ENCODE measurements around the gene SESN2.

The SESN2 gene

DNA sequence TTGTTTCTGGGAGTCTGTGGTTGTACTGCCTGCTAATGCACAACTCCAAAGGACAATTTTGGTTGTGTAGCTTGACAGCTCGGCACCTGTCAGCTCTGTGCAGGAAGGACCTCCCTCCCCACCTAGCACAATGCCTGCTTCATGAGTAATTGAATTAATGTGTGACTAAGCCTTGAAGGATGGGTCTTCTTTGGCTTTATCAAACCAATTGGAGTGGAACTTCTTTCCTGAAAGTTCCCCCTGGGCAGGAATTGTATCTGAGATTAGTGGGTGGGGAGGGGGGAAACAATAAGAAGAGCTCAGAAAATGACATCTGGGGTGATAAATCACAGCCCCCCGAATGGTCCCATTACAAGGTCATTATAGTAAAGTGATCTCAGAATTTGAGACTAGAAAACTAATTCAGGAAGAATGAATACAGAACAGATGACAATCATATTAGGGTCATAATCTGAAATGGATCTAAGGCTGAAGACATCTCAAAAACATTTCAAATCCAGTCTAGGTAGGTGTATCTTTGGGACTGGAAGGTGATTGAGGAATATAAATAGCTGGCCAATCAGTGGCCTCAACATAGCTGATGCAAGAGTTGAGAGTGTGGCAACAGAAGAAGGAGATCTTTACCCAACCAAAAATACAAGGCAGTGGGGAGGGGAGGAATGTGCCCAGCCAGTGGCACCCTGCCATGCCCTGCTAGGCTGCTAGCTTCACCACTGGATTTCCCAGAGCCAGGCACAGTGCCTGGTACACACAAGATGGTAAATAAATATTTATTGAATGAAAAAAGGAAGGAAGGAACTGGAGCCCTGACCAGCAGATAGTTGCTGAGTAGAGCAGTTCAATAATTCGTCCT, 10.1 kb upstream of the SESN2 start:
- no peak for DNase-seq (ENCODE audit: low read depth in 1 of 2, low spot score in 1 of 2)

DNA sequence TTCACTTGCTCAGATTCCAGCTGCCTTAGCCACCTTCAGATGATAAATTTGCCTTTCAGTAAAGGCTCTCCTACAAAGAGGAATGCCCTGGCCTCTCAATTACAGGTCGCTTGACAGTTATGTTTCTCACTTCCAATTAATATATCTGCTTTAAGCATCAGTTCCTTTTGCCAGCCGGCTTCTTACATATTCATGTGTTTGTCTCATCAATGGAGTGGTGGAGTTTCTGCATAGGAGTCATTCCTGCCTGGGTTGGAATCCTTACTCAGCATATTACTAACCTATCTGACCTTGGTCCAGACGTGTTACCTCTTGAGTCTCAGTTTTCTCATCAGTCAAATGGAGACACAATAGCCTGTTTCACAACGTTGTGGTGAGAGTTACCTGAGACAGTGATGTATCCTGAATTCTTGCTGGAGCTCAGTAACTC, 9.4 kb upstream of the SESN2 start:
- no peak for DNase-seq (ENCODE audit: low read depth in 1 of 2, low spot score in 1 of 2)

DNA sequence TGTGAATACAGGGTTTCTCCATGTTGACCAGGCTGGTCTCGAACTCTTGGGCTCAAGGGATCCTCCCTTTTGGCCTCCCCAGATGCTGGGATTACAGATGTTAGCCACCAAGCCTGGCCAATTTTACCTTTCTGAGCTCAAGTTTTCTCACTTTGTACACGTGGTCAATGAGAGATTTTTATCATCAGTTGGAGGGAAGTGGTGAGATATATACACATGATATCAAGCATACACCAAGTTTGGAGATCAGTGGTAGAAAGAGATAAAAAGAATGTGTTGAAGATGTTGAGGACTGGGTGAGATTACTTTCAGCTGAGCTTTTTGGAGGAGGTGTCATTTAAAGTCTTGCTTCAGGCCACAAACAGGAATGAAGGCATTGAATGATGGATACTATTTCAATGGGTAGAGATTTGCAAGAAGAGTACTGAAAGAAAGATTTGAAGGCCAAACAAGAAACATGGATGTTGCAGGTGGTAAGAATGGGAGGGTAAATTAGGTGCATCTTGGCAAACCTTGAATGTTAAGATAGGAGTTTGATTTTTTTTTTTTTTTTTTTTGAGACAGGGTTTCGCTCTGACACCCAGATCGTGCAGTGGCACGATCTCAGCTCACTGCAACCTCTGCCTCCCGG, 3.0 kb upstream of the SESN2 start:
- no peak for DNase-seq (ENCODE audit: low read depth in 1 of 2, low spot score in 1 of 2)

DNA sequence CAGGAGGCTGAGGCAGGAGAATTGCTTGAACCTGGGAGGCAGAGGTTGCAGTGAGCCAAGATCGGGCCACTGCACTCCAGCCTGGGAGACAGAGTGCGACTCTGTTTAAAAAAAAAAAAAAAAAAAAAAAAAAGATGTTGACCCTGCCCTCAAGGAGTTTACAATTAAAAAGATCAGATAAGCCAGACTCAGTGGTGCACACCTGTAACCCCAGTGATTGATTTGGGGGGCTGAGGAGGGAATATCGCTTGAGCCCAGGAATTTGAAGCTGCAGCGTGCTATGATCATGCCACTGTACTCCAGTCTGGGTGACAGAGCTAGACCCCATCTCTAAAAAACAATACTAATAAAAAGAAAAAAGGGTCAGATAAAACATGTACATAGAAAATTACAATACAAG, 1.6 kb upstream of the SESN2 start:
- no peak for DNase-seq (ENCODE audit: low read depth in 1 of 2, low spot score in 1 of 2)

DNA sequence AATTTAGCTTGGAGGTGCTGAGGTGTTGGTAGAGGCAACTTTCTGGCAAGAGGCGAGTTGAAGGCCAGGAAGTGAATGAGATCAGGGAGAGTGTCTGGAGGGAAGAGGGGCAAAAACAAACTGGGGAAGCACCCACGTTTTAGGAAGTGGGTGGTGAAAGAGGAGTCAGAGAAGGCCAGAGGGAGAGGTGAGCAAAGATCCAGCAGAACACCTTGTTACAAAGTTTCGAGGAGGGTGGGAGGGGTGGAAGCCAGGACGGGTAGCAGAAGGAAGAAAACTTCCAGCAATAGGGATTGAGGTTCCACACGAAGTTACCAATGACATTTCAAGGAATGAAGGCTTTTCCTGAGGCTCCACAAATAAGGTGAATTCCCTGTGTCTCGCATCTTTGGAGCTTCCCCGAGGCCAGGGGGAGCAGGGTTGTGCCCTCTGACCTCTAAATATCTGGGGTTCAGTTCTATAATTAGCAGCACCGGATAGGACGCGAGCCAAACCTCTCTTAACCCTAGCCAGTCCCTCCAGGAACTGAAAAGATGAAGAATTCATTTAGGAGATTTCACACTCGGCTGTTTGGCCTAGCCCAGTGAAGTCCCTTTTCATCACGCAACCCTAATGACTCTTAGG, 578 bp upstream of the SESN2 start:
- DNase-seq (ENCODE audit: low read depth in 1 of 2, low spot score in 1 of 2) = no peak

DNA sequence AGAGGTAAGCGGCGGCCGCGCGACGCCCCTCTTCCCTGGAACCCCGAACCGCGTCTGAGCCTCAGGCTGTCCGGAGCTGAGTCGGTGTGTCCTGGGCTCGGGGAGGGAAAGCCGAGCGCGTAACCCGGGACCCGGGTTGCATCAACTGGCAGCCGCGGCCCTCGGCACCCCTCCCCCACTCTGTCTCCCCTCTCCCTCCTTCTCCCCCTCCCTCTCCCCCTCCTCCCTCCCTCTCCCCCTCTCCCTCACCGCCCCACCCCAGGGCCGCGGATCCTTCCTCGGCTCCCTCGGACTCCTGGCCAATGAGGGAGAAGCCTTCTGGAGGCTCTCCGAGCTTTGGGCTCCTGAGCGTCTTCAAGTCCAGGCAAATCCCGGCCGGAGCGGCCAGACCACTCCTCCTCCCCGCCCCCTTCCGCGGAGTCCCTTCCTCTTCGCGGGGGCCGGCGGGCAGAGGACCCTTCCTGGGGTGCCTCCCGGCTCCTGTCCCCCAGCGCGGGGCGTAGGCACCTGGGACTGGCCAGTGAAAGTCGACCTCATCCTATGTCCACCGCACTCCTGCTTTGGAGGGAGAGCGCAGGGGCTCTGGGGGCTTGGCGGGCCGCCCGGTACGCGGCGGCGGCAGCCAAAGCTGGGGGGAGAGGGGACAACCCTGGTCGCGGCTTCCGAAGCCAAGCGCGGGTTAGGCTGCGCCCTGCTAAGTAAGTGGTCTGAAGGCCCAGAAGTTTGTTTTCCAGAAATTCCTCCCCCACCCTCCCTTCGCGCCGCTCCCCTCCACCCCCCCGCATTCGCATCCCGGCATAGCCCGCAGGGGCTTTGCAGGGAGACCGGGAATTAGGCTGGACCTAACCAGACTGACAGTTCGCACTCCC, 850 bp downstream of the SESN2 start:
- peak in 1 of 2 donors; percentile 32 for DNase-seq (ENCODE audit: low read depth in 1 of 2, low spot score in 1 of 2)

DNA sequence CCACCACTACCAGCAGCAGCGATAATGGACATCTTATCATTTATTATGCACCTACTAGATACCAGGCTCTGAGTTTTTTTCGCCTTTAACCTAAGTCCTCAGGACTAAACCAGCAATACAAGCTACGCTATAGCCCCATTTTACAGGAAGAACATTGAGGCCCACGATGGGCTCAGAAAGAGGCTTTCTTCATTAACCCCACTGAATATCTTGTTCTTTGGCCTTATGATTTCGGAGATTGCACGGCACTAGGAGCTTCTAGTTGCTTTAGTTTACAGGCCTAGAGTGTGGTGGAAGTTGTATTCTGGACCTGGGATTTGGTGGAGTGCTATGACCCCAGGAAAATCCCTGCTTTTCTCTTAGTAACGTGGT, 1.5 kb downstream of the SESN2 start:
- DNase-seq (ENCODE audit: low read depth in 1 of 2, low spot score in 1 of 2) = no peak

DNA sequence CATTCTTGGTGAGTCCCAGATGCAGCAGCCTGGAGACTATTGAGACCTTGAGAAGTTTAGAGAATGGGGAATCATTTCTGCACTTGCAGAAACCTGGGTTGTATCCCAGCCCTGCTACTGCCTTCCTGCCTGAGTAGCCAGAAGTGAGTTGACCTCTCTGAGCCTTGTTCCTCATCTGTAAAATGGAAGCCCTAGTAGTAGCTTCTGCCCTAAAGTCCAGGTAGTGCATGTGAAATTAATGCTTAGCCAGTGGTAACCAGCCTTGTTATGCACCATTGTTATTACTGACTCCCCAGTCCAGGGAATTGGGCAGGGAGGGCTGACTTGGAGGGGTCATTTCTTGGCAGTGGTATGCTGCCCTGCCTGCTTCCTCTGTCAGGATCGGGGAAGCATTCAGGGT, 5.6 kb downstream of the SESN2 start:
- no peak for DNase-seq (ENCODE audit: low read depth in 1 of 2, low spot score in 1 of 2)

DNA sequence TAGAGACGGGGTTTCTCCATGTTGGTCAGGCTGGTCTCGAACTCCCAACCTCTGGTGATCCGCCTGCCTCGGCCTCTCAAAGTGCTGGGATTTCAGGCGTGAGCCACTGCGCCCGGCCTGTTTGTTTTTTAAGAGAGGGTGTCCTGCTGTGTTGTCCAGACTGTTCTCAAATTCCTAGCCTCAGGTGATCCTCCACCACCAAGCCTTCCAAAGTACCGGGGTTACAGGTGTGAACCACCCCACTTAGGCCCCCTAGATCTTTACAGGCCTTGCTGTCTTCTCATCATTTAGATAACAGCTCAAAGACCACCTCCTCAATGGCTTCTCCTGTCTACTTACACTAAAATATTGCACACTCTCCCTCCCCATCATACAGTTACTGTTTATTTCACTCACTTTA, 6.3 kb downstream of the SESN2 start:
- no peak for DNase-seq (ENCODE audit: low read depth in 1 of 2, low spot score in 1 of 2)

DNA sequence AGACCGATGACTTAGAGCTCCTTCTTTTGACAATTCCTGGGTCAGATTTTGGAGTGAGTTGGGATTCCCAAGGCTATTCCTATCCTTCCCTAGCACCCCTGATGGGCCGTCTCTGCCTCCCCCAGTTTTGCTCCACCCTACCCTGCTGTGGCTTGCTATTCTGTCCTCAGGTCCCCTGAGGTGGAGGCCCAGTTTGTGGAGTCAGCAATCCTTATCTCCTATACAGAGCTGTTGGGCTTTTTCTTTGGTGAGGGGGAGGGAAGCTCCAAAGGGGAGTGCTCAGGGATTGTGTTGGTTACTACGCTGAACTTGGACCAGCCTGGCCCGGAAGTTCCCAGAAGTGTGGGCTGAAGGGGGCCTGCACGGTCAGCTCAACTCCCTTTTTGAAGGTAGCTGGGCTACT, 7.6 kb downstream of the SESN2 start:
- no peak for DNase-seq (ENCODE audit: low read depth in 1 of 2, low spot score in 1 of 2)

DNA sequence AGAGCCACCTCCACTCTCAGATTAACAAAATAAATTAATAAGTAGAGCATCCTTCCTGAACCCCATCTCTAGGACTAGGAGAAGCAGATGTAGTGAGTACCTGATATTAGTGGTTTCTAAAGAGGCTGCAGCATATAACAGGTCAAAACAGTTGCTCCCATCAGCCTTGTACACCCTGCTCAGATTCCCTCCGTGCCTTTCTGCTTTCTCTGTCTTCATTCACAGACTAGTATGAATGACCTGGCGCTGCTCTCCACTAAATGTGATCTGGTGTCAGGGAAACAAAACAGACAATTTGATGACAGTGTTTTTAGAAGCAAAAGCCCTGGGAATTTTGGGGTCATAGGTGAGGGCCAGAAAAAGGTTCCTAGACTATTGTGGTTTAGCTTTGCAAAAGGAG, 8.3 kb downstream of the SESN2 start:
- DNase-seq (ENCODE audit: low read depth in 1 of 2, low spot score in 1 of 2) = no peak

DNA sequence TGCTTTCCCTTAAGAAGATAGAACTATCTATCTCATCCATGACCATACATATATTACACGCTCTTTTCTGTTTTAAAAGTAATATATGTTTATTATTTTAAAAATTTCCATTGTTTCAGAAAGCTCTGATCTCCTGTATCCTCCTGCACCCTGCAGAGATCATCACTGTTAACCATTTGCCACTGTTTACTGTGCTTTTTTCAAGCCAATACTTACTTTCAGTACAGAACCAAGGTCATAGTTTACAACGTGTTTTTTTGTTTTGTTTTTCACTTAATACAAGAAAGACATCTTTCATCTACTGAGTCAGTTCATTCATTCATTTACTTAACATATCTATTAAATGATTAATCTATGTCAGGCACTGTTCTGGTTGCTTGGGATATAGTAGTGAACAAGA, 10.2 kb downstream of the SESN2 start:
- no peak for DNase-seq (ENCODE audit: low read depth in 1 of 2, low spot score in 1 of 2)

DNA sequence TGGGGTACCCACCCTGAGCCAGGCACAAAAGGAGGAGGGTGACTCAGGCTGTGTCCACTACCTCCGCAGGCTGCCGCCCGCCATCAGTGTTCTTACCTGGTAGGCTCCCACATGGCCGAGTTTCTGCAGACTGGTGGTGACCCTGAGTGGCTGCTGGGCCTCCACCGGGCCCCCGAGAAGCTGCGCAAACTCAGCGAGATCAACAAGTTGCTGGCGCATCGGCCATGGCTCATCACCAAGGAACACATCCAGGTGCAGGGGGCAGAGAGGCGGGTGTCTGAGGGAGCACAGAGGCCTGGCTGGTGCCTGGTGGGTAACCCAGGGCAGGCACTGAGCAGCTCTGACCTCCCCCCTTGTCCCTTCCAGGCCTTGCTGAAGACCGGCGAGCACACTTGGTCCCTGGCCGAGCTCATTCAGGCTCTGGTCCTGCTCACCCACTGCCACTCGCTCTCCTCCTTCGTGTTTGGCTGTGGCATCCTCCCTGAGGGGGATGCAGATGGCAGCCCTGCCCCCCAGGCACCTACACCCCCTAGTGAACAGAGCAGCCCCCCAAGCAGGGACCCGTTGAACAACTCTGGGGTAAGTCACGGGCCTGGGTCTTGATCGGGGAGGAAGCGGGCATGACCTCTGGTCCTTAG, 13.0 kb downstream of the SESN2 start:
- no peak for DNase-seq (ENCODE audit: low read depth in 1 of 2, low spot score in 1 of 2)

DNA sequence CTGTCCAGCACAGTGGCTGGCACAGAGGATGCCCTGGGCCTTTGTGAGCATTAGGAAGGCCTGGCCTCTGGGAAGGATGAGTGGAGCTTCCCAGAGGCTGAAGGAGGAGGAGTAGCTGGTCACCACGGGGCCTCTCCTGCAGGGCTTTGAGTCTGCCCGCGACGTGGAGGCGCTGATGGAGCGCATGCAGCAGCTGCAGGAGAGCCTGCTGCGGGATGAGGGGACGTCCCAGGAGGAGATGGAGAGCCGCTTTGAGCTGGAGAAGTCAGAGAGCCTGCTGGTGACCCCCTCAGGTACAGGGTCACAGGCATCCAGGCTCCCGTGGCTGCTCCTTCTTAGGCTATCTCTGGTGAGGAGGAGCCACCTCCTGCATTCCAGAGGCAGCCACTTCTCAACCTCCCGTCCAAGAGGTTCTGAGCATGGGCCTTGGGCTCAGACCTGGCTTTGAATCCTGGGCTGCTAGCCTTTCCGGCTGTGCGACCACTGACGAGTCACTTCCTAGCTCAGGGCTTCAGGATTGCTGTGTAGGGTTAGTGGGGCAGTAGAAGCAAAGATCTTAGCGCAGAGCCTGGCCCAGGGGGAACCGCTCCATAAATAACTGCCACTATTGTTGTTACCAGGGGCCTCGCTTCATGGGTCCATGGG, 14.0 kb downstream of the SESN2 start:
- DNase-seq (ENCODE audit: low read depth in 1 of 2, low spot score in 1 of 2) = no peak

DNA sequence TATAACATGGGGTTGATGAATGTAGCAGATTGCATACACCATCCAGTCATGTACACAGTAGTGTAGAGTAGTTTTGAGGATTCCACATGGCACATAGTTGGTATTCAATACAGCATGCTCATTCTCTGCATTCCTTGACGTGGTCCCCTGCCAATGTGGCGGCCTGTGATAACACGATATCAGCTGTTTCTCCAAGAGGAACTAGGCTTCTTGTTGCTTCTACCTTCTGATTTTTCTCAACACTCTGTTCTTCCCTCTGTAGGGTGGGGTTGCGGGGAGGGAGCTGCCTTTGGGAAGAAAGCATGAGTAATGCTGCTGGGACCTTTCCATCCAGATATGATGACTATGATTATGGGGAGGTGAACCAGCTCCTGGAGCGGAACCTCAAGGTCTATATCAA, 19.4 kb downstream of the SESN2 start:
- DNase-seq (ENCODE audit: low read depth in 1 of 2, low spot score in 1 of 2) = no peak

DNA sequence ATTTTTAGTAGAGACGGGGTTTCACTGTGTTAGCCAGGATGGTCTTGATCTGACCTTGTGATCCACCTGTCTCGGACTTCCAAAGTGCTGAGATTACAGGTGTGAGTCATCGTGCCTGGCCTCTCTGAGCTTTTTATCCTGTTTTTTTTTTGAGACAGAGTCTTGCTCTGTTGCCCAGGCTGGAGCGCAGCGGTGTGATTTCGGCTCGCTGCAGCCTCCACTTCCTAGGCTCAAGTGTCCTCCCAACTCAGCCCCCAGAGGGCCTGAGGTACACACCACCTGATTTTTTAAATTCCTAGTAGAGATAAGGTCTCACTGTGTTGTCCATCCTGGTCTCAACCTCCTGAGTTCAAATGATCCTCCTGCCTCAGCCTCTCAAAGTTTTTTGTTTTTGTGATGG, 20.4 kb downstream of the SESN2 start:
- no peak for DNase-seq (ENCODE audit: low read depth in 1 of 2, low spot score in 1 of 2)

DNA sequence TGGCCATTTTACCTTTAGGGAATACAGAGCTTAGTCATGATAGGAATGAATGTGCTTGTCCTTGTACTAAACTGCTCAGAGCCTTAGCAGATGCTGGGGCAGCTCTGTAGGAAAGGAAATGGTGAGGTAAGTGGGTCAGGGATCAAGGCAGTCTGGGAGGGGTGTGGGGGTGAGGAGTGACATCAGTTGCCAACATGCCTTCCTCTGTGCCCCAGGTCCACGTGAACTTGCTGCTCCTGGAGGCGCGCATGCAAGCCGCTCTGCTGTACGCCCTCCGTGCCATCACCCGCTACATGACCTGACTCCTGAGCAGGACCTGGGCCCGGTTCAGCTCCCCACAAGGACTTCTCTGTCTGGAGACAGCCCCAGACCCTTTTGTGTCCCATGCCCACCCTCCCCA, 21.2 kb downstream of the SESN2 start:
- DNase-seq (ENCODE audit: low read depth in 1 of 2, low spot score in 1 of 2) = no peak

DNA sequence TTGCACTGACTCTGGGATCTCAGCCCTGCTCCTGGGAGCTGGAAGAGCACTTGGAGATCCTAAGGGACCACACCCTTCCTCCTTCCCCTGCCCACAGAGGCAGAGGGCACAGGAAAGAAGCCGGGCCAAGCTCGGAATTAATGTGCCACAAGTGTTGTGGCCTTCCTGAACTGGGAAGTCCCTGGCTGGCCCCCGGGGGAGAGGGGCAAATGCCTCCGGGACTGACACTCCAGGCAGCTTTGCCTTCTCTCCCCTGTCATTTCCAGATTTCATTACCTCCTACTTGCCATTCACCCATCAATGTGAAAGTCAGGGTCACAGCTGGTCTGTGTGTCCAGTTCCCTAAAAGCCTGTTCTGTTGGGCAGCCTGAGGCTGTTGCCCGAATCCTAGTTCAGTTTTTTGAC, 21.7 kb downstream of the SESN2 start:
- DNase-seq (ENCODE audit: low read depth in 1 of 2, low spot score in 1 of 2) = no peak

DNA sequence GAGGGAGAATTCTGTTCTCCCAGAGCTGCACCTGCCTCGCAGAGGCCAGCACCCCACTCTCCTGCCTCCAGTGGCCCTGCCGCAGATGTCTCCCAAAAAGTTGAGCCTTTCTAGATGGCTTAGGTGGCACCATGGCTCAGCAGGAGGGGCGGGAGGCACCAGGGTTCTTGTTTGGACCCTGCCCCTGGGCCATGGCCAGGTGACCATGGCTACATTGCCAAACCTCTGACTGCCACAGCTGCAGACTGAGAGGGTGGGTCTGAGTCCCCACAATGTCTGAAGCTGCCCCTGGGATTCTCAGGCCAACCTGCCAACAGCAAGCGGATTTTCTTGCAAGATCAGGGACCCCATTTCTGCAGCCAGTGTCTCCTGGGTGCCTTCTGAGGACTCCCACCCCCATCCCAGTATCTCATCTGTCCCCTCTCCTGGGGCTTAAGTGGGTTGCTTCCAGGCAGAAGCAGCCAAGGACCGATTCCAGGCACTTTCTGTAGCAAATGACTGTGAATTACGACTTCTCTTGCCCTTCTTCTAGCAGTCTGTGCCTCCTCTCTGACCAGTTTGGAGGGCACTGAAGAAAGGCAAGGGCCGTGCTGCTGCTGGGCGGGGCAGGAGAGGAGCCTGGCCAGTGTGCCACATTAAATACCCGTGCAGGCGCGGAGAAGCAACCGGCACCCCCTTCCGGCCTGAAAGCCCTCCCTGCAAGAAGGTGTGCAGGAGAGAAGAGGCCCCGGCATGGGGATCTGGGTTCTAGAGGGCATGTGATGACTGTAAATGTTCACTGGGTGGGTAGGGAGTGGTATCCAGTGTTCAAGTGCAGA, 22.5 kb downstream of the SESN2 start:
- no peak for DNase-seq (ENCODE audit: low read depth in 1 of 2, low spot score in 1 of 2)
